UCSD-AML1 (cell line): ENCODE measurements around the gene CRTC2.

ENCODE experiments used
- DNase-seq: peaks from one replicate; lab custom pipeline; 2025; ENCODE audit not compliant: unreplicated experiment; lab: John Stamatoyannopoulos, UW

Gene CRTC2

GRCh38 chr1:153899509-153899908 lies 58.9 kb downstream of the CRTC2 start:
- DNase-seq: no peak
